IPS-15b (cell line): ENCODE measurements around the gene WNT4.
"Not testable (repeated sequence)": the region's sequence is repeated elsewhere in the genome, so short reads cannot be mapped to it uniquely, and the experiment has no call there.

Source experiments
- H3K27me3 ChIP-seq: one replicate; pipeline ENCODE4 v1.6.1; 2013; ENCODE audit warnings: low read length; ENCODE audit not compliant: control insufficient read depth, insufficient read depth
- H3K36me3 ChIP-seq: one replicate; pipeline ENCODE4 v1.6.1; 2013; ENCODE audit warnings: low read length; ENCODE audit not compliant: control insufficient read depth, insufficient read depth
- H3K4me1 ChIP-seq: one replicate; pipeline ENCODE4 v1.6.1; 2013; ENCODE audit warnings: mild to moderate bottlenecking, low read length; ENCODE audit not compliant: control insufficient read depth, insufficient read depth
- H3K4me3 ChIP-seq: one replicate; pipeline ENCODE4 v1.5.1; 2013; ENCODE audit warnings: low read depth, low read length
- H3K9ac ChIP-seq: one replicate; pipeline ENCODE4 v1.6.1; 2013; ENCODE audit warnings: low read depth, mild to moderate bottlenecking, low read length
- H3K9me3 ChIP-seq: one replicate; pipeline ENCODE4 v1.6.1; 2013; ENCODE audit warnings: mild to moderate bottlenecking, low read length; ENCODE audit not compliant: control insufficient read depth, insufficient read depth

The WNT4 gene

DNA sequence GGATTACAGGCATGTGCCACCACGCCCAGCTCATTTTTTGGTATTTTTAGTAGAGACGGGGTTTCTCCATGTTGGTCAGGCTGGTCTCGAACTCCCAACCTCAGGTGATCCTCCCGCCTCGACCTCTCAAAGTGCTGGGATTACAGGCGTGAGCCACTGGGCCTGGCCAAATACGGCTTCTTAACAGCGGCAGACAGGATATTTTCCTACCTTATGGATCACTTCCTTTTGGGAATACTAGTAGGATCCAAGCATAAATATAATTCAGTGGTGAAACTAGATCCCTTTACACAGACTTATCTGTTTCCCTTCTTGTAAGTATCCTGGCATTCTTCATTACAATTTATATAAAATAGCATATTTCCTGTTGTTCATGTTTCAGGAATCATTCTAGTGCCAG is 40.9 kb downstream of the WNT4 start:
- H3K36me3 ChIP-seq, result peaks cover 9% of the 10 kb centered on the region
- H3K4me1 ChIP-seq, result peaks cover 2% of the 10 kb centered on the region
- H3K27me3 ChIP-seq, result no peaks in the 10 kb centered on the region
- no peaks in the 10 kb centered on the region for H3K9me3 ChIP-seq
- H3K4me3 ChIP-seq, result no peak overlapping the region
- no peak overlapping the region for H3K9ac ChIP-seq

DNA sequence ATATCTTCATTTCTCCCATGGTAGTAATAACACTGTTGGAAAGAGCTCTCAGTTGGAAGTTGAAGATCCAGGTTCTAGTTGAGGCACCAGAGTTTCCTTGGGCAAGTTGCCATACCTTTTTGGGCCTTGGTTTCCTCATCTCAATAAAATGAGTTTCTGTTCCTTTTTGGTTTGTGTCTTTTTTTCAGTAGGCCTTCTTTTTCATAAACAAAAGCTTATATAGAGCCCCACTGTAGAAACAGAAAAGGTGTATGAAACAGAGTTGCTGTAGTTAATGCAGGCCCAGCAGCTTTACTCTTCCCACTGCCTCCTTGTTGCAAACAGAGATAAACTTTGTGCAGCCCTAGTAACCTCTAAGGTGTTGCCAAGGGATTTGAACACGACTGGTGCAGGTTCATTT is 41.7 kb downstream of the WNT4 start:
- no peaks in the 10 kb centered on the region for H3K27me3 ChIP-seq
- peaks cover 2% of the 10 kb centered on the region for H3K4me1 ChIP-seq
- no peaks in the 10 kb centered on the region for H3K9me3 ChIP-seq
- H3K4me3 ChIP-seq, result no peak overlapping the region
- H3K9ac ChIP-seq, result no peak overlapping the region
- peaks cover 9% of the 10 kb centered on the region for H3K36me3 ChIP-seq

DNA sequence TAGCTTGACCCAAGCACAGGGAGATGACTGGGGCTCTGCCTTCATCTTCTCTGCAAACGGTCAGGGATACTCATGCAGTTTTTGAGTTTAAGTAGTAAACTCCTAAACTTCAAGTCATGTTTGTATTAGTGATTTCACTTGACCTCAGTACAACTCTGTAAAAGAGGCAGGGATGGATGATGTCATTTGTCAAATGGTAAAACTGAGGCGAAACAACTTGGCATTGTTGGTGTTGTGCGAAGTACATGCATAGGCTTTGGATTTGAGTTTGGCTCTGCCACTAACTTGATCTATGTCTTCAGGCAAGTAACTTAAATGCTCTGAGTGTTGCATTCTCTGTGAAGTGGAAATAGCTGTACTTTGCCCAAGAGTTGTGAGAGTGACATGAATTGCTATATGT is 42.7 kb downstream of the WNT4 start:
- no peak overlapping the region for H3K9ac ChIP-seq
- H3K4me3 ChIP-seq, result no peak overlapping the region
- H3K27me3 ChIP-seq, result no peaks in the 10 kb centered on the region
- H3K9me3 ChIP-seq, result no peaks in the 10 kb centered on the region
- H3K4me1 ChIP-seq, result peaks cover 2% of the 10 kb centered on the region
- peaks cover 9% of the 10 kb centered on the region for H3K36me3 ChIP-seq

DNA sequence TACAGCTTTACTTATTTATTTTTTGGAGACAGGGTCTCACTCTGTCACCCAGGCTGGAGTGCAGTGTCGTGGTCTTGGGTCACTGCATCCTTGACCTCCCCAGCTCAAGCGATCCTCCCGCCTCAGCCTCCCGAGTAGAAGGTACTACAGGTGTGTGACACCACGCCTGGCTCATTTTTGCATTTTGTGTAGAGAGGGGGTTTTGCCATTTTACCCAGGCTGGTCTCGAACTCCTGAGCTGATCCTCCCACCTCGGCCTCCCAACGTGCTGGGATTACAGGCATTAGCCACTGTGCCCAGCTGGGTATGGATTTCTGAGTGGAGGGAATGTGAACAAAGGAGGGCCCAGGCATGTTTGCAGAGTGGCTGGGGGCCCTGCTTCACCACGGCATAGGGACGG is 44.1 kb downstream of the WNT4 start:
- H3K36me3 ChIP-seq, result peaks cover 9% of the 10 kb centered on the region
- H3K27me3 ChIP-seq, result no peaks in the 10 kb centered on the region
- no peak overlapping the region for H3K9ac ChIP-seq
- H3K9me3 ChIP-seq, result no peaks in the 10 kb centered on the region
- peaks cover 2% of the 10 kb centered on the region for H3K4me1 ChIP-seq
- no peak overlapping the region for H3K4me3 ChIP-seq

DNA sequence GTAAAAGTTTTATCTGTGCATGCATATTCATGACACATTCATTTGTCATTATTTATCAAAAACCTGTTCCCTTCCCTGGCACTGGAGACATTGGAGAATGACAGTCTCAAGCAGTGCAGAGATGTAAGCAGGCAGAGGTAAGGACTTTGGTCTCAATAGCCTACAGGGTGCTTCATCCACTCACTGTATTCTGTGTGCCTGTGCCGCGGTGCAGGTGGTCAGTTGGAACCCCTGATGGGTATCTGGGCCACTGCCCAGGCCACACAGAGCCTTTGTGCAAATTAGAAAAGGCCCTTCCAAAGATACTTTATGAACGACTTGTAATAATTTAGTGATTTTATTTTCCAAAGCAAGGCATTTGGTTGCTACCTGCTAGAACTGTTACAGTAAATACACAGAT is 46.4 kb downstream of the WNT4 start:
- Histone ChIP-seq H3K4me1 (peaks cover 2% of the 10 kb centered on the region), H3K36me3 (peaks cover 9% of the 10 kb centered on the region), H3K9ac (no peak overlapping the region), H3K4me3 (no peak overlapping the region), H3K9me3 (no peaks in the 10 kb centered on the region), H3K27me3 (no peaks in the 10 kb centered on the region)

DNA sequence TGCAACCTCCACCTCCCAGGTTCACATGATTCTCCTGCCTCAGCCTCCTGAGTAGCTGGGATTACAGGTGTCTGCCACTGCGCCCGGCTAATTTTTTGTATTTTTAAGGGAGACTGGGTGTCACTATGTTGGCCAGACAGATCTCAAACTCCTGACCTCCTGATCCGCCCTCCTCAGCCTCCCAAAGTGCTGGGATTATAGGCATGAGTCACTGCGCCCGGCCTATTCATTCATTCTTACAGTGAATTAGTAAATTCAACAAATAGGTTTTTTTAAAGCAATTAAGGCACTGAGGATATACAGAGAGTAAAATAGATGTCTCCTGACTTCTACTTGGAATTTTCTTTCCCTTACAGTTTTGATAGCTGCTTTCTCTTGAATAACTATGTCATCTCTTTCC is 46.9 kb downstream of the WNT4 start:
- H3K9me3 ChIP-seq, result no peaks in the 10 kb centered on the region
- no peak overlapping the region for H3K4me3 ChIP-seq
- H3K9ac ChIP-seq, result no peak overlapping the region
- peaks cover 9% of the 10 kb centered on the region for H3K36me3 ChIP-seq
- H3K4me1 ChIP-seq, result peaks cover 2% of the 10 kb centered on the region
- H3K27me3 ChIP-seq, result no peaks in the 10 kb centered on the region

DNA sequence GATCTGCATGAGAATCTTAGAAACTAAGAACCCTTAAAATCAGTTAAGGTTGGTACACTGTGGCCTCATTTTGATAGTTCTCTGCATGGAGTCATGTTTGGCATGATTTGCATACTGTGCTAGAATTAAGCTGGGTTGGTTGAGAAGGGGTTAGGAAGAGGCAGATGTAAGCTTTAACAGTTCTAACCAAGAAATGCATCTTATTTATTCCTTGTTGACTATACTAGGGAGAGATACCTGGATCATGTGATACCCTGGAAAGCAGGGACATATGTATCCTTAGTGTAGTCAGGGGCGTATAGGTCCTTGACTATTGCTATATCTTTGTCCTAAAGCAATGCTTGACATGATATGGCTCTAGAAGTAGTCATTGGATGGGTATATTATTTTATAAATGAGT is 49.4 kb downstream of the WNT4 start:
- Histone ChIP-seq H3K36me3 (peaks cover 2% of the 10 kb centered on the region), H3K9ac (no peak overlapping the region), H3K4me1 (peaks cover 22% of the 10 kb centered on the region)

DNA sequence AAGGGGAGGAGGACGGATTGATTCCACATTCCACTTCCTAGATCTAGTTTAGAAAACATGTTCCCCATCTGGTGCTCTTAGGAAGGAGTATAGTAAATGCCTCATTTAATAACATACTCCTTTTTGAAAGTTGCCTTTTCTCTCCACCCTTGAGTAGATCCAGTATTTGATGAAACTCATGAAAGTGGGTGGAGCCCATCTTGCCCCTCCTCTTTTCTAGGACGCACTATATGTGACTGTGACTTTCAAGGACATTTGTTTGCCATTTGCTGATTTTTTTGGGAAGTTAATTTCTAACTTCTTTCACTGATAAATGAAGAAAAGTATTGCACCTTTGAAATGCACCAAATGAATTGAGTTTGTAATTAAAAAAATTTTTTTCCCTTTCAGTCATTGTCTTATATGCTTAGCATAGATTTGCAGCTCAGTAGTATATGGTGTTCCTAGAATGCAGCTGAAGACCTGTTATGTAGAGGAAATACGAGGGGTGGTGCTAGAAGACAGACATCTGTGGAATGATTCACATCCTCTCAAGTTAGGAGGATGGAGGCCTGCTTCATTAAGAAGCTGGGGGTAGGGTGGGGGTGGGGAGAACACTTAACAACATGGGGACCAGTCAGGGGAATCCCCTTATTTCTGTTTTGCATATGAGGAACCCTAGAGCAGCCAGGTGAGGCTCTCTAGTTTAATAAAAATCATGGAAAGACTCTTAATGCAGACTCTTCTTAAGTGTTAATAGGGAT is 50.7 kb downstream of the WNT4 start:
- not testable (repeated sequence) for H3K4me3 ChIP-seq, H3K36me3 ChIP-seq, H3K27me3 ChIP-seq, H3K9me3 ChIP-seq, H3K9ac ChIP-seq
- H3K4me1 ChIP-seq, result peaks cover 22% of the 10 kb centered on the region

More for the DNA sequence above, 49.4 kb downstream of the WNT4 start:
- Histone ChIP-seq H3K27me3 (no peaks in the 10 kb centered on the region), H3K9me3 (no peaks in the 10 kb centered on the region), H3K4me3 (no peak overlapping the region)

DNA sequence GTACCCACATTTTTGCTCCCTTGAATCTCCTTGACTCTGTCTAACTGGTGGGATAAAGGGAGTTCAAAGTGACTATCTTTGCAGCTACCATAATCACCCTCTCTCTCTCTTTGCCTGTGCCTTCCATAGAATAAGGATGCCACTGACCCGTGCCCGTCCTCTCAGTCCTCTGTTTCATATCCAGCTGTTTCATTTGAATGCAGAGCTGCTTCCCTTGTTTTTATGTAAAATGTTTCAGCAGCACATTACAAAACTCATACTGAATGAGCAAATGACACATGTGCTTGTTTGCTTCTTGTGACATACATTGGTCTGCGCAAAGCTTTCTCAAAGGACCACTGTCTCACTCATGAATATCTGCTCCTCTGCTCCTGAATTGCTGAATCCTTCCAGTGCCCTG is 52.0 kb downstream of the WNT4 start:
- Histone ChIP-seq H3K27me3 (no peaks in the 10 kb centered on the region), H3K36me3 (no peaks in the 10 kb centered on the region), H3K9ac (no peak overlapping the region), H3K4me3 (no peak overlapping the region), H3K9me3 (no peaks in the 10 kb centered on the region), H3K4me1 (peaks cover 22% of the 10 kb centered on the region)

DNA sequence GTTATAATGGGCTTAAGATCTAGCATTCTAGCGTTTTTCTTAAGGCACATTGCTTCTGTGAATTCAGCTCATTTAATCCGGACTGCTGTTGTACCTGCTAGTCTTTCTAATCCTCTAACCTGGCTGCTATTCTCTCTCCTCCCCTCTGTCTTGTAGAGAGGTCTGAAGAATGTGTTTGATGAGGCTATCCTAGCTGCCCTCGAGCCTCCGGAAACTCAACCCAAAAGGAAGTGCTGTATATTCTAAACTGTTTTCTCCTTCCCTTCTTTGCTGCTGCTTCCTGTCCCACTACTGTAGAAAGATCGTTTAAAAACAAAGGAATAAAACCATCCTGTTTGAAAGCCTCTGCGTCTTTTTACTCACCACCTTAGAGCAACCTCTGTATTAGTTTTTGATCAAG is 53.1 kb downstream of the WNT4 start:
- Histone ChIP-seq H3K4me1 (peaks cover 22% of the 10 kb centered on the region), H3K4me3 (no peak overlapping the region), H3K9ac (no peak overlapping the region), H3K27me3 (no peaks in the 10 kb centered on the region), H3K9me3 (no peaks in the 10 kb centered on the region), H3K36me3 (no peaks in the 10 kb centered on the region)

DNA sequence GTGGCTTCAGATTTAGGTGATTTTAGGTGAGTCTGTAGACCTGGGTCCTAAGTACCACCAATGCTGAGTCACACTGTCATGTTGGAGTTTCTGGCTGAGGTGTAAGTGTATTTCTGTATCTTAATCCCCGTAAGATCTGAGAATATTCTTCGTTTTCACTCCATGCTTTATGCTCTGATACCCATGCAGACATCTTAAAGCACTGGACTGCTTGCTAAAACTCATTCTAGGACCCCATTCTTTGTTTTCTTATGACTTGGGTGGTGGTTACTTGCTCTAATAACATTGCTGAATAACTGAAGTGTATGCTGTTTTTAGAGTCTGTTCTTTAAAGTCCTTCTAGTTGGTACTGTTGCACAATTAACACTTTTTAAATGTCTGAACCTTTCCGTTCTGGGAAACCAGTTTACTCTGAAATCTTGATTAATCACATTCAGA is 53.7 kb downstream of the WNT4 start:
- Histone ChIP-seq H3K36me3 (no peaks in the 10 kb centered on the region), H3K4me1 (peaks cover 22% of the 10 kb centered on the region), H3K9me3 (no peaks in the 10 kb centered on the region), H3K9ac (peak overlapping the region; percentile 17), H3K4me3 (no peak overlapping the region), H3K27me3 (no peaks in the 10 kb centered on the region)

DNA sequence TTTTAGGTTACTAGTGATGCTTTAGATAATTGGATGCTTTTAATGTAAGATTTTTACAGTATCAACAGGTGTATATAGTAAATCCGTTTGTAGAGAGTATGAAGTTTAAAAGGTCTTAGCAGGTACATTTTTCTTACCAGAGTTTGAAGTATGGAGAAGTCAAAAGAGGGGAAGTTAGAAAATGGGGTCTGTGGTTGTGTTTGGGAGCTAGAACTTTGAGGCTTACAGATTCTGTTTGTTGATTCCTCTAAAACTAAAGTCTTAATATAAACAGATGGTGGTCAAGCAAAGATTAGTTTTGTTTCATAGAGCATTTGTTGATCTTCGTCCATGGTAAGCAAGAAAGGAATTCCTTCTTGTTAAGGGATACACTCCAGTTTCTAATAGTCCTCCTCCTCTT is 54.6 kb downstream of the WNT4 start:
- Histone ChIP-seq H3K36me3 (no peaks in the 10 kb centered on the region), H3K9ac (no peak overlapping the region), H3K4me3 (no peak overlapping the region), H3K4me1 (peaks cover 22% of the 10 kb centered on the region), H3K27me3 (no peaks in the 10 kb centered on the region), H3K9me3 (no peaks in the 10 kb centered on the region)
